ENCODE data around the gene MTRR. TPM values are rescaled to one million over a fixed set of nuclear protein-coding genes. Genes with fewer than 3 reads are reported as not detected.

MTRR gene
- total and polyA plus RNA-seq, 2 of the 4 experiments (the other 2 are of a cell fraction) = 33.2 to 33.5 TPM

DNA sequence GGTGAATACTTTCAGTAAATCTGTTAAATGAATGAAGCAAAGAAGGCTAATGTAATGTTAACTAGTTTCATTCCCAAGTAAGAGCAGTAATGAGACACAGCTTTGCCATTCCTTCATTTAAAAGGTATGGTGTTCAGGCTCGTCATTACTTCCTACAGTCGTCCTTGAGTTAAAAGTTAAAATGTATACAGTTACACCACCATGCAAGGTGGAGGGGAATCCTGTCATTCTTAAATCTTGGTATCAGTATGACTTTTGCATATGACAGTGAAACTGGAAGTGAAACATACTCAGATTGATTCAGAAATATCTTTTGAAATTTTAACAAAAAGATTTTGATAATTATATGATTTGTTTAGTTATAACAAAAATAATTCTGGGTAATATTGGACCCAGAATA is 25.9 kb downstream of the MTRR start:
- peaks cover 2 to 4% of the 10 kb centered on the region in 2 experiments; a peak in 2 of 4 replicates for H3K79me1 ChIP-seq (ENCODE audit: low read depth in 1 of 2, low read length in 2 of 2)
- H3K9me1 ChIP-seq (ENCODE audit: insufficient read depth, low read length) = peaks cover 4% of the 10 kb centered on the region; the same call in 1 of the 2 replicates
- in situ Hi-C loops (cut with MboI; ENCODE audit: low sequenced_read_pairs) (loop anchor here (25.0 kb wide), 2 partner anchors 1167 to 1642 kb away; partner anchors contain the start of gene SEMA5A), dilution Hi-C loops (cut with HindIII; ENCODE audit: low sequenced_read_pairs, unreplicated experiment) (no loop called here), intact Hi-C loops (cut with micrococcal nuclease) (no loop called here)
- no peaks in the 10 kb centered on the region for H4K20me1 ChIP-seq (ENCODE audit: insufficient read depth, low read length)
- no peak overlapping the region for H4K5ac ChIP-seq (ENCODE audit: low read depth, low read length)
- H2BK5ac ChIP-seq (ENCODE audit: low read depth, low read length, poor library complexity, severe bottlenecking) = no peak overlapping the region
- ChIA-PET CTCF (no interaction called here), POLR2A (ENCODE audit: unreplicated experiment) (no interaction called here)
- H4K91ac ChIP-seq (ENCODE audit: insufficient read depth, low read depth, low read length) = no peak overlapping the region
- no peak overlapping the region for H4K8ac ChIP-seq (ENCODE audit: low read depth in 2 of 2, low read length in 2 of 2)
- H3K4me1 ChIP-seq (ENCODE audit: control insufficient read depth, insufficient read depth, low read length) = no peaks in the 10 kb centered on the region
- no peak overlapping the region for H2BK15ac ChIP-seq (ENCODE audit: low read depth, low read length)
- BruUV-seq (replicated peaks) = no TSS peak
- no peak overlapping the region for H2AK5ac ChIP-seq (ENCODE audit: low read depth, low read length)
- ATAC-seq (ENCODE audit: low read depth) = no peak
- H2BK120ac ChIP-seq (ENCODE audit: low read depth, low read length) = no peak overlapping the region
- H3K9me3 ChIP-seq (ENCODE audit: control insufficient read depth, insufficient read depth, low read length) = no peaks in the 10 kb centered on the region
- no peaks in the 10 kb centered on the region for H3K27me3 ChIP-seq (ENCODE audit: control insufficient read depth, insufficient read depth, low read length)
- no peak overlapping the region for H2AFZ ChIP-seq (replicated peaks; ENCODE audit: low read length, poor library complexity)
- no peak for TF ChIP-seq BHLHE40 (IDR thresholded peaks at IDR 0.05; ENCODE audit: low read depth, low read length)
- TF ChIP-seq, protein P1, sequence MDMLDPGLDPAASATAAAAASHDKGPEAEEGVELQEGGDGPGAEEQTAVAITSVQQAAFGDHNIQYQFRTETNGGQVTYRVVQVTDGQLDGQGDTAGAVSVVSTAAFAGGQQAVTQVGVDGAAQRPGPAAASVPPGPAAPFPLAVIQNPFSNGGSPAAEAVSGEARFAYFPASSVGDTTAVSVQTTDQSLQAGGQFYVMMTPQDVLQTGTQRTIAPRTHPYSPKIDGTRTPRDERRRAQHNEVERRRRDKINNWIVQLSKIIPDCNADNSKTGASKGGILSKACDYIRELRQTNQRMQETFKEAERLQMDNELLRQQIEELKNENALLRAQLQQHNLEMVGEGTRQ (IDR thresholded peaks at IDR 0.05; ENCODE audit: low read depth, low read length) = no peak
- no peak for TF ChIP-seq RFX5 (IDR thresholded peaks at IDR 0.05; ENCODE audit: low read depth, low read length)
- no peak for TF ChIP-seq CEBPB (IDR thresholded peaks at IDR 0.05; ENCODE audit: low read depth, low read length)
- TF ChIP-seq RCOR1 (IDR thresholded peaks at IDR 0.05; ENCODE audit: insufficient replicate concordance, low read length) = no peak
- no peak for TF ChIP-seq CHD1 (IDR thresholded peaks at IDR 0.05; ENCODE audit: low read depth, low read length)
- TF ChIP-seq MAZ (IDR thresholded peaks at IDR 0.05; ENCODE audit: borderline replicate concordance, low read depth, low read length) = no peak
- no peak for TF ChIP-seq NFE2L2 (IDR thresholded peaks at IDR 0.05; ENCODE audit: low read depth, low read length)
- no peak for TF ChIP-seq MXI1 (IDR thresholded peaks at IDR 0.05; ENCODE audit: borderline replicate concordance, low read depth, low read length)
- TF ChIP-seq SMC3 (IDR thresholded peaks at IDR 0.05; ENCODE audit: low read depth, low read length) = no peak
- TF ChIP-seq FOS (IDR thresholded peaks at IDR 0.05; ENCODE audit: low read depth, low read length) = no peak
- TF ChIP-seq, protein P2, sequence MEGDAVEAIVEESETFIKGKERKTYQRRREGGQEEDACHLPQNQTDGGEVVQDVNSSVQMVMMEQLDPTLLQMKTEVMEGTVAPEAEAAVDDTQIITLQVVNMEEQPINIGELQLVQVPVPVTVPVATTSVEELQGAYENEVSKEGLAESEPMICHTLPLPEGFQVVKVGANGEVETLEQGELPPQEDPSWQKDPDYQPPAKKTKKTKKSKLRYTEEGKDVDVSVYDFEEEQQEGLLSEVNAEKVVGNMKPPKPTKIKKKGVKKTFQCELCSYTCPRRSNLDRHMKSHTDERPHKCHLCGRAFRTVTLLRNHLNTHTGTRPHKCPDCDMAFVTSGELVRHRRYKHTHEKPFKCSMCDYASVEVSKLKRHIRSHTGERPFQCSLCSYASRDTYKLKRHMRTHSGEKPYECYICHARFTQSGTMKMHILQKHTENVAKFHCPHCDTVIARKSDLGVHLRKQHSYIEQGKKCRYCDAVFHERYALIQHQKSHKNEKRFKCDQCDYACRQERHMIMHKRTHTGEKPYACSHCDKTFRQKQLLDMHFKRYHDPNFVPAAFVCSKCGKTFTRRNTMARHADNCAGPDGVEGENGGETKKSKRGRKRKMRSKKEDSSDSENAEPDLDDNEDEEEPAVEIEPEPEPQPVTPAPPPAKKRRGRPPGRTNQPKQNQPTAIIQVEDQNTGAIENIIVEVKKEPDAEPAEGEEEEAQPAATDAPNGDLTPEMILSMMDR (conservative IDR thresholded peaks at IDR 0.05; ENCODE audit: low read depth, low read length) = no peak
- TF ChIP-seq, protein P3, sequence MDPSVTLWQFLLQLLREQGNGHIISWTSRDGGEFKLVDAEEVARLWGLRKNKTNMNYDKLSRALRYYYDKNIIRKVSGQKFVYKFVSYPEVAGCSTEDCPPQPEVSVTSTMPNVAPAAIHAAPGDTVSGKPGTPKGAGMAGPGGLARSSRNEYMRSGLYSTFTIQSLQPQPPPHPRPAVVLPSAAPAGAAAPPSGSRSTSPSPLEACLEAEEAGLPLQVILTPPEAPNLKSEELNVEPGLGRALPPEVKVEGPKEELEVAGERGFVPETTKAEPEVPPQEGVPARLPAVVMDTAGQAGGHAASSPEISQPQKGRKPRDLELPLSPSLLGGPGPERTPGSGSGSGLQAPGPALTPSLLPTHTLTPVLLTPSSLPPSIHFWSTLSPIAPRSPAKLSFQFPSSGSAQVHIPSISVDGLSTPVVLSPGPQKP (IDR thresholded peaks at IDR 0.05; ENCODE audit: borderline replicate concordance, low read depth, low read length) = no peak
- TF ChIP-seq MAFK (IDR thresholded peaks at IDR 0.05; ENCODE audit: low read depth, low read length) = no peak
- TF ChIP-seq POLR2A (IDR thresholded peaks at IDR 0.05; ENCODE audit: low read depth, low read length) = no peak
- no peak for TF ChIP-seq RAD21 (IDR thresholded peaks at IDR 0.05; ENCODE audit: low read length)
- H3K56ac ChIP-seq (ENCODE audit: extremely low read depth, insufficient read depth, low read length) = no peak overlapping the region
- peaks cover 37% of the 10 kb centered on the region for H3K36me3 ChIP-seq (ENCODE audit: control insufficient read depth, insufficient read depth, low read length)
- H2AK9ac ChIP-seq (replicated peaks; ENCODE audit: low read depth, low read length, poor library complexity) = no peak overlapping the region
- no peak overlapping the region for H2BK20ac ChIP-seq (ENCODE audit: low read depth, low read length)
- H3K4me2 ChIP-seq (ENCODE audit: low read depth, low read length) = no peak overlapping the region
- H3K27ac ChIP-seq (ENCODE audit: insufficient read depth, low read length) = no peak overlapping the region
- no peak overlapping the region for H3K9ac ChIP-seq (ENCODE audit: low read depth, low read length)
- H3K4me3 ChIP-seq (ENCODE audit: insufficient read depth, low read depth, low read length) = no peak overlapping the region
- no peak overlapping the region for H3K4ac ChIP-seq (ENCODE audit: low read depth, low read length)
- H3K18ac ChIP-seq (ENCODE audit: low read depth, low read length) = no peak overlapping the region
- DNase-seq = no peak
- no CpG with 5 or more reads among the region's 2 CpGs for WGBS, 2 experiments (ENCODE audit: extremely low coverage in 2 of 2, insufficient read length in 1 of 2)
- H3K23ac ChIP-seq (ENCODE audit: low read depth, low read length) = no peak overlapping the region
- H3K14ac ChIP-seq (replicated peaks; ENCODE audit: low read depth, low read length) = no peak overlapping the region
